ENCODE measurements around the gene TIMP4. TPM values are rescaled to one million over a fixed set of nuclear protein-coding genes. Genes with fewer than 3 reads are reported as not detected.

The TIMP4 gene
- polyA plus RNA-seq, 1 donor (not counting 4 experiments of a cell fraction or from before 2014, with no cell fraction given): 0.07 TPM

DNA sequence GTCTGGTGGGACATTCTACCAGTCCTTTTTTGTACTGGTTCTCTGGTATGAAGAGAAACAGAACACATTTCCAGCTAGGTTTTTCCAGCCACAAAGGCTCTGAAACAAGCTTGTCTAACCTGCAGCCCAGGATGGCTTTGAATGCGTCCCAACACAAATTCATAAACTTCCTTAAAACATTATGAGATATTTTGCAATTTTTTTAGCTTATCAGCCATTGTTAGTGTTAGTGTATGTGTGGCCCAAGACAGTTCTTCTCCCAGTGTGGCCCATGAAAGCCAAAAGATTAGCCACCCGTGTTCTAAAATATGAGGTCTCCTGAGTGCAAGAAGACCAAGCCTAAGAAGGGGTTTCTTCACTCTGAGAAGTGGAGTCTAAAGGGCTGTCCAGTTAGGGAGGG lies 18.4 kb upstream of the TIMP4 start:
- Histone ChIP-seq H3K9ac (ENCODE audit: control insufficient read depth, extremely low read depth, insufficient read depth, low read length) (no peak overlapping the region), H3K4me1 (ENCODE audit: control insufficient read depth, extremely low read depth, insufficient read depth, low read length) (peaks cover 7% of the 10 kb centered on the region), H3K9me1 (ENCODE audit: control insufficient read depth, extremely low read depth, insufficient read depth, low read length) (no peaks in the 10 kb centered on the region), H2AFZ (ENCODE audit: control insufficient read depth, low read length) (no peak overlapping the region), H3K4me3 (ENCODE audit: control insufficient read depth in 2 of 3, extremely low read depth in 1 of 3, insufficient read depth in 2 of 3, low read depth in 1 of 3, low read length in 3 of 3) (no peak overlapping the region), H3K9me3 (ENCODE audit: control insufficient read depth, low read depth, low read length) (peaks cover 2% of the 10 kb centered on the region), H3K4me2 (ENCODE audit: control insufficient read depth, extremely low read depth, insufficient read depth, low read depth, low read length) (no peak overlapping the region), H3K27me3 (ENCODE audit: control insufficient read depth, extremely low read depth, insufficient read depth, low read length) (no peaks in the 10 kb centered on the region), H3K79me2 (ENCODE audit: control insufficient read depth, insufficient read depth, low read length) (no peaks in the 10 kb centered on the region), H3K36me3 (ENCODE audit: control insufficient read depth in 2 of 2, extremely low read depth in 1 of 2, insufficient read depth in 2 of 2, low read length in 2 of 2) (no peaks in the 10 kb centered on the region), H3K27ac (ENCODE audit: control insufficient read depth, insufficient read depth, low read length) (no peak overlapping the region), H4K20me1 (ENCODE audit: control insufficient read depth, extremely low read depth, insufficient read depth, low read length) (no peaks in the 10 kb centered on the region)
- FAIRE-seq (no peak), DNase-seq (ENCODE audit: low read depth, low spot score) (no peak)
- dilution Hi-C loops (cut with MboI; ENCODE audit: extremely low pct_ligation_motif_present, low sequenced_read_pairs): no loop called here
- TF ChIP-seq EZH2 (IDR thresholded peaks at IDR 0.05; ENCODE audit: low read length) (no peak), CTCF (optimal IDR thresholded peaks at IDR 0.05 in 1 of 3, IDR thresholded peaks at IDR 0.05 in 1 of 3, conservative IDR thresholded peaks at IDR 0.05 in 1 of 3; ENCODE audit: extremely low read depth in 1 of 3, insufficient read depth in 2 of 3, low read length in 3 of 3) (no peak)

DNA sequence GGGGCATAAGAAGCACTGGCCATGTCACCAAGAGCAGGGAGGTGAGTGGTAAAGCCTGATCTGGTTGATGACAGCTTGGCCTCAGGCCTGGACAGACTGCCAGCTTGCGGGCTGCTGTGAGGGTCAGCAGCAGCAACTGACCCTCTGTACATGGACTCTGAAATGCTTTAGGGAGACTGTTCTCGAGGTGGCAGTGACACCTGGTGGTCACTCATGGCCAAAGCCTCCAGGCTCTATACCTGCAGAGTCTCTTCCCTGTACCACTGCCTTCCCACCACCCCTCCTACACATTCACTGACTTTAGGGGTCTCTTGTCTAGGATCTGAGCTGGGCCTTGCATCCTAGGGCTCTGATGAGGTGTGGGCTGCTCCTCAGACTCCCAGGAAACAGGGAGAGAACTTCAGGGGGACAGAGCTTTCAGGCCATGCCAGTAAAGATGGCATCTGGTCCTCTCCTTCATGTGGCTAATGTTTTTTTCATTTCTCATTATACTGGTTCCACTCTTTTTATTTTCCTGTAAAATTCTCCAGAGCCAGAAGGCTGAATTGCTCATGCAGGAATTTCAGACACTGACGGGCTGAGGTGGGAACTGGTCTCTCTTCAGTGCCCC lies 17.2 kb upstream of the TIMP4 start:
- Histone ChIP-seq H4K20me1 (ENCODE audit: control insufficient read depth, extremely low read depth, insufficient read depth, low read length) (no peaks in the 10 kb centered on the region), H2AFZ (ENCODE audit: control insufficient read depth, low read length) (no peak overlapping the region), H3K27ac (ENCODE audit: control insufficient read depth, insufficient read depth, low read length) (no peak overlapping the region), H3K4me1 (ENCODE audit: control insufficient read depth, extremely low read depth, insufficient read depth, low read length) (no peaks in the 10 kb centered on the region), H3K4me3 (ENCODE audit: control insufficient read depth in 2 of 3, extremely low read depth in 1 of 3, insufficient read depth in 2 of 3, low read depth in 1 of 3, low read length in 3 of 3) (no peak overlapping the region), H3K27me3 (ENCODE audit: control insufficient read depth, extremely low read depth, insufficient read depth, low read length) (no peaks in the 10 kb centered on the region), H3K79me2 (ENCODE audit: control insufficient read depth, insufficient read depth, low read length) (no peaks in the 10 kb centered on the region), H3K36me3 (ENCODE audit: control insufficient read depth in 2 of 2, extremely low read depth in 1 of 2, insufficient read depth in 2 of 2, low read length in 2 of 2) (no peaks in the 10 kb centered on the region), H3K9me1 (ENCODE audit: control insufficient read depth, extremely low read depth, insufficient read depth, low read length) (no peaks in the 10 kb centered on the region), H3K9ac (ENCODE audit: control insufficient read depth, extremely low read depth, insufficient read depth, low read length) (no peak overlapping the region), H3K4me2 (ENCODE audit: control insufficient read depth, extremely low read depth, insufficient read depth, low read depth, low read length) (no peak overlapping the region), H3K9me3 (ENCODE audit: control insufficient read depth, low read depth, low read length) (peaks cover 2% of the 10 kb centered on the region)
- TF ChIP-seq CTCF (optimal IDR thresholded peaks at IDR 0.05 in 1 of 3, IDR thresholded peaks at IDR 0.05 in 1 of 3, conservative IDR thresholded peaks at IDR 0.05 in 1 of 3; ENCODE audit: extremely low read depth in 1 of 3, insufficient read depth in 2 of 3, low read length in 3 of 3) (peak; percentile 83 to 89 (median 85)), EZH2 (IDR thresholded peaks at IDR 0.05; ENCODE audit: low read length) (no peak)
- dilution Hi-C loops (cut with MboI; ENCODE audit: extremely low pct_ligation_motif_present, low sequenced_read_pairs): no loop called here
- DNase-seq (ENCODE audit: low read depth, low spot score) (no peak), FAIRE-seq (peak; percentile 66)
